Adipocyte (in vitro differentiated cells): ENCODE data around the gene HSD11B1.
"Not testable (repeated sequence)": the region's sequence is repeated elsewhere in the genome, so short reads cannot be mapped to it uniquely, and the experiment has no call there.

Experiments used
- DNase-seq: peaks from one replicate; pipeline ENCODE4 v3.0.0-alpha.2; 2015; ENCODE audit warnings: low read depth
- H3K27me3 ChIP-seq: replicated peaks from 2 replicates; pipeline ENCODE4 v1.7.0; 2013; ENCODE audit warnings: mild to moderate bottlenecking, low read length, moderate library complexity; ENCODE audit not compliant: control insufficient read depth, insufficient read depth
- H3K36me3 ChIP-seq: 2 replicates; pipeline ENCODE4 v1.7.0; 2013; ENCODE audit warnings: low read length, mild to moderate bottlenecking, moderate library complexity; ENCODE audit not compliant: control insufficient read depth, insufficient read depth, severe bottlenecking
- H3K4me1 ChIP-seq: 2 replicates; pipeline ENCODE4 v1.7.0; 2013; ENCODE audit warnings: mild to moderate bottlenecking, low read length, moderate library complexity; ENCODE audit not compliant: control insufficient read depth, insufficient read depth
- H3K4me3 ChIP-seq: 2 replicates; pipeline ENCODE4 v1.7.0; 2013; ENCODE audit warnings: mild to moderate bottlenecking, low read length, moderate library complexity
- H3K9ac ChIP-seq: 2 replicates; pipeline ENCODE4 v1.7.0; 2013; ENCODE audit warnings: mild to moderate bottlenecking, low read length, moderate library complexity
- H3K9me3 ChIP-seq: 2 replicates; pipeline ENCODE4 v1.7.0; 2013; ENCODE audit warnings: mild to moderate bottlenecking, low read length, moderate library complexity; ENCODE audit not compliant: control insufficient read depth

HSD11B1 gene

GRCh38 chr1:209692296-209692695 is 12.3 kb upstream of the HSD11B1 start:
- peaks cover 38% of the 10 kb centered on the region for H3K4me1 ChIP-seq
- no peaks in the 10 kb centered on the region for H3K9me3 ChIP-seq
- H3K27me3 ChIP-seq = peaks cover 3% of the 10 kb centered on the region
- H3K4me3 ChIP-seq = no peak overlapping the region
- no peaks in the 10 kb centered on the region for H3K36me3 ChIP-seq
- H3K9ac ChIP-seq = peak overlapping the region; percentile 73
- DNase-seq = no peak

- DNase-seq = peak; percentile 93
- no peak overlapping the region for H3K4me3 ChIP-seq
- no peaks in the 10 kb centered on the region for H3K9me3 ChIP-seq
- peak overlapping the region; percentile 73 for H3K9ac ChIP-seq
- H3K36me3 ChIP-seq = no peaks in the 10 kb centered on the region
- peaks cover 32% of the 10 kb centered on the region for H3K4me1 ChIP-seq
- peaks cover 3% of the 10 kb centered on the region for H3K27me3 ChIP-seq
These were observed 11.7 kb upstream of the HSD11B1 start for GRCh38 chr1:209692745-209693504.

- DNase-seq = no peak
- peaks cover 19% of the 10 kb centered on the region for H3K4me1 ChIP-seq
- no peak overlapping the region for H3K4me3 ChIP-seq
- H3K9me3 ChIP-seq = no peaks in the 10 kb centered on the region
- H3K9ac ChIP-seq = no peak overlapping the region
- H3K36me3 ChIP-seq = no peaks in the 10 kb centered on the region
- H3K27me3 ChIP-seq = peaks cover 3% of the 10 kb centered on the region
These were observed 8.0 kb upstream of the HSD11B1 start for GRCh38 chr1:209696673-209697072.

- H3K4me3 ChIP-seq = no peak overlapping the region
- H3K36me3 ChIP-seq = no peaks in the 10 kb centered on the region
- H3K9ac ChIP-seq = no peak overlapping the region
- H3K27me3 ChIP-seq = peaks cover 3% of the 10 kb centered on the region
- no peak for DNase-seq
- H3K4me1 ChIP-seq = peaks cover 14% of the 10 kb centered on the region
- no peaks in the 10 kb centered on the region for H3K9me3 ChIP-seq
These were observed 7.5 kb upstream of the HSD11B1 start for GRCh38 chr1:209697126-209697525.

- peaks cover 27% of the 10 kb centered on the region for H3K4me1 ChIP-seq
- not testable (repeated sequence) for DNase-seq, H3K9me3 ChIP-seq, H3K27me3 ChIP-seq, H3K36me3 ChIP-seq, H3K4me3 ChIP-seq, H3K9ac ChIP-seq
These were observed 4.0 kb upstream of the HSD11B1 start for GRCh38 chr1:209700686-209701085.

- H3K36me3 ChIP-seq = peaks cover 20% of the 10 kb centered on the region
- no peaks in the 10 kb centered on the region for H3K9me3 ChIP-seq
- peaks cover 41% of the 10 kb centered on the region for H3K4me1 ChIP-seq
- H3K9ac ChIP-seq = no peak overlapping the region
- no peak for DNase-seq
- H3K4me3 ChIP-seq = no peak overlapping the region
- H3K27me3 ChIP-seq = no peaks in the 10 kb centered on the region
These were observed 1.8 kb upstream of the HSD11B1 start for GRCh38 chr1:209702832-209703231.

- Histone ChIP-seq H3K9ac (no peak overlapping the region), H3K27me3 (no peaks in the 10 kb centered on the region)
- no peak for DNase-seq
These were observed 677 bp upstream of the HSD11B1 start for GRCh38 chr1:209703834-209704504.

GRCh38 chr1:209705033-209705598 is 470 bp downstream of the HSD11B1 start:
- Histone ChIP-seq H3K4me3 (peak overlapping the region; percentile 87), H3K36me3 (peaks cover 36% of the 10 kb centered on the region), H3K4me1 (peaks cover 41% of the 10 kb centered on the region), H3K9me3 (no peaks in the 10 kb centered on the region), H3K27me3 (no peaks in the 10 kb centered on the region), H3K9ac (peak overlapping the region; percentile 86)
- DNase-seq = peak; percentile 20

More at GRCh38 chr1:209703834-209704504, 677 bp upstream of the HSD11B1 start:
- H3K9me3 ChIP-seq = no peaks in the 10 kb centered on the region
- peaks cover 30% of the 10 kb centered on the region for H3K36me3 ChIP-seq
- H3K4me1 ChIP-seq = peaks cover 41% of the 10 kb centered on the region
- no peak overlapping the region for H3K4me3 ChIP-seq

- no peaks in the 10 kb centered on the region for H3K27me3 ChIP-seq
- H3K9me3 ChIP-seq = no peaks in the 10 kb centered on the region
- H3K36me3 ChIP-seq = peaks cover 36% of the 10 kb centered on the region
- H3K4me1 ChIP-seq = peaks cover 33% of the 10 kb centered on the region
- no peak for DNase-seq
- peak overlapping the region; percentile 87 for H3K4me3 ChIP-seq
- no peak overlapping the region for H3K9ac ChIP-seq
These were observed 2.0 kb downstream of the HSD11B1 start for GRCh38 chr1:209706622-209707021.

GRCh38 chr1:209707308-209707707 is 2.7 kb downstream of the HSD11B1 start:
- H3K36me3 ChIP-seq = peaks cover 36% of the 10 kb centered on the region
- no peak for DNase-seq
- peak overlapping the region; percentile 87 for H3K4me3 ChIP-seq
- peaks cover 33% of the 10 kb centered on the region for H3K4me1 ChIP-seq
- no peaks in the 10 kb centered on the region for H3K9me3 ChIP-seq
- no peak overlapping the region for H3K9ac ChIP-seq
- no peaks in the 10 kb centered on the region for H3K27me3 ChIP-seq

GRCh38 chr1:209708297-209708696 is 3.7 kb downstream of the HSD11B1 start:
- Histone ChIP-seq H3K4me3 (no peak overlapping the region), H3K27me3 (no peaks in the 10 kb centered on the region), H3K9me3 (no peaks in the 10 kb centered on the region), H3K36me3 (peaks cover 36% of the 10 kb centered on the region), H3K9ac (no peak overlapping the region), H3K4me1 (peaks cover 39% of the 10 kb centered on the region)
- DNase-seq = no peak
